Thoracic aorta (tissue), 2 donors: ENCODE data around the gene HRCT1. TPM values are rescaled to one million over a fixed set of nuclear protein-coding genes. Genes with fewer than 3 reads are reported as not detected.
"Not testable (repeated sequence)": the region's sequence is repeated elsewhere in the genome, so short reads cannot be mapped to it uniquely, and the experiment has no call there.

Experiments
- ATAC-seq: fragments of 150-250 bp; one replicate; pipeline ENCODE4 v1.8.0; 2017; ENCODE audit warnings: low read depth; ENCODE audit not compliant: insufficient number of reproducible peaks, low FRiP score
- DNase-seq: peaks from one replicate; pipeline ENCODE4 v3.0.0-alpha.2; 2020; ENCODE audit warnings: low spot score
- H3K27ac ChIP-seq, 2 donors: fragments of 200-600 bp; sonication (generic); 1 replicate in 1 of 2; 2 replicates in 1 of 2; pipeline ENCODE4 v1.5.1; 2016; ENCODE audit warnings: mild to moderate bottlenecking in 2 of 2, moderate library complexity in 2 of 2
- H3K27me3 ChIP-seq: fragments of 200-600 bp; sonication (generic); replicated peaks from 2 replicates; pipeline ENCODE4 v1.6.0; 2016; ENCODE audit warnings: mild to moderate bottlenecking; ENCODE audit not compliant: insufficient read depth
- H3K36me3 ChIP-seq: fragments of 200-600 bp; sonication (generic); one replicate; pipeline ENCODE4 v1.5.1; 2016
- H3K4me1 ChIP-seq, 2 donors: fragments of 200-600 bp; sonication (generic); 1 replicate in 1 of 2; 2 replicates in 1 of 2; pipeline versions ENCODE4 v1.5.1 to v1.6.0; 2016; ENCODE audit warnings: low read depth in 2 of 2, mild to moderate bottlenecking in 1 of 2; ENCODE audit not compliant: control insufficient read depth in 1 of 2
- H3K4me3 ChIP-seq: fragments of 200-600 bp; sonication (generic); 2 replicates; pipeline ENCODE4 v1.5.1; 2016; ENCODE audit warnings: mild to moderate bottlenecking
- H3K9me3 ChIP-seq: fragments of 200-600 bp; sonication (generic); 2 replicates; pipeline ENCODE4 v1.5.1; 2016
- total RNA-seq, 2 donors: library from RNA; depleted of rRNA; stranded (reverse); fragments of >200 nt; gene quantifications; one replicate each; pipeline versions ENCODE4 v1.1.0 to v1.2.3, GENCODE V29; 2016
- TF ChIP-seq, protein P1 (sequence below): fragments of 200-600 bp; sonication (generic); IDR thresholded peaks from one replicate; pipeline ENCODE4 v1.5.1; 2019; ENCODE audit warnings: antibody characterized with exemption

HRCT1 gene
- total RNA-seq, 2 donors from 2014 or later: 20.4 to 23.6 TPM

DNA sequence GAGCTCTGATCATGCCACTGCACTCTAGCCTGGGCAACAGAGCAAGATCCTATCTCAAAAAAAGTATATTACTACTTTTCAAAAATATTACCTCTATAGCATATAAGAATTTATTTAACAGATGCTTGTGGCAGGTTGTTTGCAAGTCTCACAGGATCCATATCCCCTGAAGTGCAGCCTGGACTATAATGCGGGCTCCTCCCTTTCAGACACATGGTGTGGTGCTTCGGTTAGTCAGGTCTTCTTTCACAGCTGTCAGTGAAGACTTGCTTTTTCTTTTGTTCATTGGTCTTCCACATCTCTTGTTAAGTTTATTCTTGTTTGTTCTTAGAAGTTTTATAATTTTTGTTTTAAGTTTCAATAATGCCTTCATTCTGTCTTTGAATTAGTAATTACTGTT is 9.4 kb upstream of the HRCT1 start:
- ATAC-seq: no peak
- no peaks in the 10 kb centered on the region for H3K36me3 ChIP-seq
- H3K27ac ChIP-seq: no peak overlapping the region
- H3K9me3 ChIP-seq: no peaks in the 10 kb centered on the region
- no peak for DNase-seq
- no peak overlapping the region for H3K4me3 ChIP-seq
- H3K4me1 ChIP-seq: no peaks in the 10 kb centered on the region
- TF ChIP-seq, protein P1, sequence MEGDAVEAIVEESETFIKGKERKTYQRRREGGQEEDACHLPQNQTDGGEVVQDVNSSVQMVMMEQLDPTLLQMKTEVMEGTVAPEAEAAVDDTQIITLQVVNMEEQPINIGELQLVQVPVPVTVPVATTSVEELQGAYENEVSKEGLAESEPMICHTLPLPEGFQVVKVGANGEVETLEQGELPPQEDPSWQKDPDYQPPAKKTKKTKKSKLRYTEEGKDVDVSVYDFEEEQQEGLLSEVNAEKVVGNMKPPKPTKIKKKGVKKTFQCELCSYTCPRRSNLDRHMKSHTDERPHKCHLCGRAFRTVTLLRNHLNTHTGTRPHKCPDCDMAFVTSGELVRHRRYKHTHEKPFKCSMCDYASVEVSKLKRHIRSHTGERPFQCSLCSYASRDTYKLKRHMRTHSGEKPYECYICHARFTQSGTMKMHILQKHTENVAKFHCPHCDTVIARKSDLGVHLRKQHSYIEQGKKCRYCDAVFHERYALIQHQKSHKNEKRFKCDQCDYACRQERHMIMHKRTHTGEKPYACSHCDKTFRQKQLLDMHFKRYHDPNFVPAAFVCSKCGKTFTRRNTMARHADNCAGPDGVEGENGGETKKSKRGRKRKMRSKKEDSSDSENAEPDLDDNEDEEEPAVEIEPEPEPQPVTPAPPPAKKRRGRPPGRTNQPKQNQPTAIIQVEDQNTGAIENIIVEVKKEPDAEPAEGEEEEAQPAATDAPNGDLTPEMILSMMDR: no peak
- no peaks in the 10 kb centered on the region for H3K27me3 ChIP-seq

GRCh38 chr9:35897376-35898099 is 8.5 kb upstream of the HRCT1 start:
- not testable (repeated sequence) for H3K9me3 ChIP-seq, H3K27me3 ChIP-seq, ATAC-seq, DNase-seq, H3K4me1 ChIP-seq, H3K4me3 ChIP-seq, H3K36me3 ChIP-seq, H3K27ac ChIP-seq

DNA sequence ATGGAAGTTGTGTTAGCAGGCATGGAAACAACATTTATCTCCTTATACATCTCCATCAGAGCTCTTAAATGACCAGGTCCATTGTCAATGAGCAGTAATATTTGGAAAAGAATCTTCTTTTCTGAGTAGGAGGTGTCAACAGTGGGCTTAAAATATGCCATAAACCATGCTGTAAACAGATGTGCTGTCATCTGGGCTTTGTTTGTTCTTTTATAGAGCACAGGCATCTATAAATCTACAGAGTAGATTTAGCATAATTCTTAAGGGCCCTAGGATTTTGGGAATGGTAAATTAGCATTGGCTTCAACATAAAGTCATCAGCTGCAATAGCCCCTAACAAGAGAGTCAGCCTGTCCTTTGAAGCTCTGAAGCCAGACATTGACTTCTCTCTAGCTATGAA is 7.7 kb upstream of the HRCT1 start:
- Histone ChIP-seq H3K4me3 (no peak overlapping the region), H3K36me3 (no peaks in the 10 kb centered on the region), H3K27me3 (no peaks in the 10 kb centered on the region), H3K9me3 (no peaks in the 10 kb centered on the region), H3K27ac (no peak overlapping the region), H3K4me1 (peaks cover 0 to 3% of the 10 kb centered on the region in 2 donors)
- DNase-seq: no peak
- ATAC-seq: no peak
- TF ChIP-seq, protein P1: no peak

DNA sequence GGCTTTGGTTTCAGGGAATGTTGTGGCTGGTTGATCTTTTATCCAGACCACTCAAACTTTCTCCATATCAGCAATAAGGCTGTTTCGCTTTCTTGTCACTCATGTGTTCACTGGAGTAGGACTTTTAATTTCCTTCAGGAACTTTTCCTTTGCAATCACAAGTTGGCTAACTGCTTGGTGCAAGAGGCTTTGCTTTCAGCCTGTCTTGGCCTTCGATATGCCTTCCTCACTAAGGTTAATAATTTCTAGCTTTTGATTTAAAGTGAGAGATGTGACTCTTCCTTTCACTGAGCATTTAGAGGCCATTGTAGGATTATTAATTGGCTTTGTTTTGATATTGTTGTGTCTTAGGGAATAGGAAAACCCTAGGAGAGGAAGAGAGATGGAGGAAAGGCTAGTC is 7.0 kb upstream of the HRCT1 start:
- Histone ChIP-seq H3K4me3 (no peak overlapping the region), H3K9me3 (no peaks in the 10 kb centered on the region), H3K4me1 (peaks cover 3 to 9% of the 10 kb centered on the region in 2 donors), H3K36me3 (no peaks in the 10 kb centered on the region), H3K27me3 (no peaks in the 10 kb centered on the region), H3K27ac (no peak overlapping the region)
- TF ChIP-seq, protein P1: no peak
- ATAC-seq (no peak), DNase-seq (no peak)

GRCh38 chr9:35903049-35903448 is 3.0 kb upstream of the HRCT1 start:
- Histone ChIP-seq H3K9me3 (no peaks in the 10 kb centered on the region), H3K27ac (no peak overlapping the region), H3K4me3 (no peak overlapping the region), H3K36me3 (no peaks in the 10 kb centered on the region), H3K27me3 (no peaks in the 10 kb centered on the region), H3K4me1 (peaks cover 35 to 48% of the 10 kb centered on the region in 2 donors)
- ATAC-seq (no peak), DNase-seq (no peak)
- TF ChIP-seq, protein P1: peak; percentile 84

DNA sequence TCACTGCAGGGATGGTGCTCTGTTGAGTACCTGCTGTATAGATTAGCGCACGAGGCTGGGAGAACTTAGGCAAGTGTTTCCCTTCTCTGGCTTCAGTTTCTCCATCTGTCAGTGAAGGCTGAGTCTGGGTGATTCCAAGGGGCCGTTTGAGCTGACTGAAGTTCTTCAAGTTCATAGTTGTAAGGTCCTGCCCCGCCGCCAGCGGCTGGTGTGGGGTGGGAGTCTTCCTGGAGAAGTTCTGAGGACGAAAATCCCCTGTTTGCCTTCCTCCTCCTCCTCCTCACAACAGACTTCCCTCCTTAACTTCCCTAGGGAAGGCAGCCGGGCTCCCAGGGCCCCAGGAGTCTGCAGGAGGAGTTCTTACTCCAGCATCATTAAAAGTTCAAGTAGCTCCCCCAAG is 1.7 kb upstream of the HRCT1 start:
- ATAC-seq (no peak), DNase-seq (no peak)
- TF ChIP-seq, protein P1: no peak
- Histone ChIP-seq H3K27me3 (no peaks in the 10 kb centered on the region), H3K4me3 (no peak overlapping the region), H3K4me1 (peaks cover 48 to 61% of the 10 kb centered on the region in 2 donors), H3K36me3 (no peaks in the 10 kb centered on the region), H3K27ac (peak overlapping the region; percentile 99 to 100), H3K9me3 (no peaks in the 10 kb centered on the region)
